HepG2 (cell line): ENCODE data around the gene KRTCAP2. TPM values are rescaled to one million over a fixed set of nuclear protein-coding genes. Genes with fewer than 3 reads are reported as not detected.

ENCODE experiments used
- ATRX ChIP-seq: sonication (generic); formaldehyde crosslinking; IDR thresholded peaks from 2 replicates; pipeline ENCODE4 v1.4.0; 2020; ENCODE audit warnings: missing genetic modification reagents, borderline replicate concordance
- BHLHE40 ChIP-seq: IDR thresholded peaks from 2 replicates; pipeline ENCODE4 v1.6.1; 2011; ENCODE audit warnings: low read length, improper control_type of control experiment
- DNMT1 ChIP-seq: sonication (generic); formaldehyde crosslinking; IDR thresholded peaks from 2 replicates; pipeline ENCODE4 v1.5.1; 2020; ENCODE audit warnings: mild to moderate bottlenecking, missing genetic modification reagents
- EHMT2 ChIP-seq: fragments of 200-600 bp; sonication (generic); IDR thresholded peaks from 2 replicates; pipeline ENCODE4 v1.7.0; 2017; ENCODE audit warnings: antibody characterized with exemption, low read depth, low read length, borderline replicate concordance
- GABPB1 ChIP-seq: IDR thresholded peaks from 2 replicates; pipeline ENCODE4 v1.6.1; 2016; ENCODE audit warnings: mild to moderate bottlenecking, missing genetic modification reagents, moderate library complexity, missing compliant biosample characterization
- JUNB ChIP-seq: sonication (generic); formaldehyde crosslinking; IDR thresholded peaks from 2 replicates; pipeline ENCODE4 v1.8.0; 2022; ENCODE audit warnings: missing genetic modification reagents, mild to moderate bottlenecking, borderline replicate concordance
- KAT2B ChIP-seq: fragments of 150-350 bp; IDR thresholded peaks from 2 replicates; pipeline ENCODE4 v1.6.1; 2014; ENCODE audit warnings: low read depth, low read length, borderline replicate concordance
- MLLT10 ChIP-seq: sonication (generic); formaldehyde crosslinking; IDR thresholded peaks from 2 replicates; pipeline ENCODE4 v1.4.0; 2020; ENCODE audit warnings: missing genetic modification reagents
- NCOA1 ChIP-seq: sonication (generic); formaldehyde crosslinking; IDR thresholded peaks from 2 replicates; pipeline ENCODE4 v1.9.0; 2021; ENCODE audit warnings: missing genetic modification reagents
- NR2F6 ChIP-seq, 2 experiments: IDR thresholded peaks; 2 replicates each; pipeline ENCODE4 v1.6.1; 2016; ENCODE audit warnings: antibody characterized with exemption in 1 of 2, mild to moderate bottlenecking in 1 of 2
- RBM22 ChIP-seq: fragments of 200-400 bp; formaldehyde crosslinking; optimal IDR thresholded peaks from 2 replicates; pipeline ENCODE3; 2017; ENCODE audit warnings: mild to moderate bottlenecking, low read length, moderate library complexity
- RNF2 ChIP-seq: fragments of 450-650 bp; conservative IDR thresholded peaks from 2 replicates; pipeline ENCODE4 v1.6.1; 2016; ENCODE audit warnings: low read depth
- SMAD1 ChIP-seq: sonication (generic); formaldehyde crosslinking; IDR thresholded peaks from 2 replicates; pipeline ENCODE4 v1.4.0; 2020; ENCODE audit warnings: missing genetic modification reagents, low read depth, mild to moderate bottlenecking, borderline replicate concordance
- SNRNP70 ChIP-seq: fragments of 200-400 bp; formaldehyde crosslinking; IDR thresholded peaks from 2 replicates; pipeline ENCODE4 v1.6.1; 2017; ENCODE audit warnings: mild to moderate bottlenecking, low read depth, low read length, moderate library complexity
- SRF ChIP-seq: IDR thresholded peaks from 2 replicates; pipeline ENCODE4 v1.6.1; 2011; ENCODE audit warnings: mild to moderate bottlenecking, low read depth, low read length, moderate library complexity
- TEAD2 ChIP-seq: sonication (generic); formaldehyde crosslinking; IDR thresholded peaks from 2 replicates; pipeline ENCODE4 v1.9.0; 2021; ENCODE audit warnings: missing genetic modification reagents
- XBP1 ChIP-seq: sonication (generic); formaldehyde crosslinking; IDR thresholded peaks from 2 replicates; pipeline ENCODE4 v1.5.0; 2020; ENCODE audit warnings: missing genetic modification reagents
- ZKSCAN8 ChIP-seq: IDR thresholded peaks from 2 replicates; pipeline ENCODE4 v1.6.1; 2016; ENCODE audit warnings: borderline replicate concordance, missing genetic modification reagents, missing compliant biosample characterization
- ZNF749 ChIP-seq: sonication (generic); formaldehyde crosslinking; IDR thresholded peaks from 2 replicates; pipeline ENCODE4 v1.8.0; 2022; ENCODE audit warnings: mild to moderate bottlenecking, missing genetic modification reagents, moderate library complexity, borderline replicate concordance
- ZNF788 ChIP-seq: sonication (generic); formaldehyde crosslinking; IDR thresholded peaks from 2 replicates; pipeline ENCODE4 v1.5.0; 2020; ENCODE audit warnings: mild to moderate bottlenecking, missing genetic modification reagents, borderline replicate concordance
- ZSCAN25 ChIP-seq: sonication (generic); formaldehyde crosslinking; IDR thresholded peaks from 2 replicates; pipeline ENCODE4 v1.8.0; 2022; ENCODE audit warnings: mild to moderate bottlenecking, missing genetic modification reagents
- polyA plus RNA-seq, 8 experiments: library from polyadenylated mRNA; depleted of rRNA in 3 of 8; stranded (reverse) in 7 of 8; unstranded in 1 of 8; fragments of >200 nt; fragmentation: Illumina TruSeq in 4 of 8; extraction: Trizol in 4 of 8; gene quantifications; 2 replicates each; pipeline versions ENCODE4 v1.2.1 to v1.2.3, GENCODE V29; 2011 to 2016; ENCODE audit warnings: low read depth in 4 of 8, missing spikeins in 1 of 8, mixed read lengths in 1 of 8; ENCODE audit not compliant: insufficient read depth in 1 of 8
- total RNA-seq, 5 experiments: library from RNA; depleted of rRNA; stranded (reverse); fragments of >200 nt; fragmentation: Illumina TruSeq; extraction: Trizol; gene quantifications; 2 replicates each; pipeline ENCODE4 v1.2.3, GENCODE V29; 2016; ENCODE audit warnings: low read depth in 1 of 5
- TF ChIP-seq, protein P1 (sequence below): IDR thresholded peaks from 2 replicates; pipeline ENCODE4 v1.6.1; 2016; ENCODE audit warnings: low read depth, control low read depth
- TF ChIP-seq, protein P2 (sequence below): sonication (generic); formaldehyde crosslinking; IDR thresholded peaks from 2 replicates; pipeline ENCODE4 v1.4.0; 2020; ENCODE audit warnings: missing genetic modification reagents; ENCODE audit errors: not compliant biosample characterization
- TF ChIP-seq, protein P3 (sequence below): sonication (generic); formaldehyde crosslinking; IDR thresholded peaks from 2 replicates; pipeline ENCODE4 v1.9.0; 2021; ENCODE audit warnings: missing genetic modification reagents, borderline replicate concordance
- TF ChIP-seq, protein P4 (sequence below): IDR thresholded peaks from 2 replicates; pipeline ENCODE4 v1.6.1; 2012; ENCODE audit warnings: inconsistent platforms

KRTCAP2 gene
- total and polyA plus RNA-seq, 2 of the 13 experiments (the other 11 are each of a cell fraction or from before 2014, with no cell fraction given), result 77.3 to 79.4 TPM

DNA sequence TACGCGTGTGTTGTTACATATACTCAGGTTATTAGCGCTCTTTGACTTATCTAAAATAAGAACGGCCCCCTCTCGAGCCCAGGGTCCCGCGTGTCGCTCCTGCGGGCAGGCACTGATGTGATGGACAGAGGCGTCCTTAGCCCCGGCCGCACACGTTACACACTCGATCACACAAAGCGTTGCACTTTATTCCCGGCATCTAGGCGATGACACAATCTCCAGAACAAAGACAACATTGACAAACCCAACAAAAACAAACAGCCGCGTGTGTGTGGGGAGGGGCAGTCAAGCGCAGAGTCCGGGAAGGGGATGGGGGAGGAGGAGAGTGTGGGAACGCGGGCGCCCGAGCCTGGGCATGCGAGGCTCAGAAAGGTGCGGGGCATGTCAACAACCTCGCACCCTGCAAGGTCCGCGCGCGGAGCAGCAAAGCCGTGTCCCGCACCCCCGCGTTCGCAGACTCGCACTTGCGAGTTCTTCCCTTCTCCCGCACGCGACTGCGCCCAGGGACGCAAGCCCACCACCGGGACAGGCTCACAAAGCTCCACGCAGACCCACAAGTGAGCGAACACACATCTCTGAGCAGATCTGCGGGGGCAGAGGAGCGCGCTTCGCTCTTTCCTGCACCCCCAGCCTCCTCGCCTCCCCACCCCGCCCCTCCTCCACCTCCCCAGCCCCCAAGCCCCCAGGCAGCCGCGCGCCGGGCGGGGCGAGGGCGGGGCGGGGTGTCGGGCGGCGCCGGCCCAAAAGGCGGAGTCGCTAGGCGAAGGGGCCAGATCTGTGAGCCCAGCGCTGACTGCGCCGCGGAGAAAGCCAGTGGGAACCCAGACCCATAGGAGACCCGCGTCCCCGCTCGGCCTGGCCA is 45.8 kb downstream of the KRTCAP2 start, which contains the start of gene EFNA1 (continued):
- TF ChIP-seq SRF (0 out of 2 replicates have a peak, but pooled peaks have one; percentile 11), RNF2 (0 out of 2 replicates have a peak, but pooled peaks have one; percentile 67), ZNF788 (CRISPR knock-in tag) (peak; percentile 78; the same call in 1 of the 2 replicates), ATRX (CRISPR knock-in tag) (no peak), NR2F6 (IDR thresholded peaks at IDR 0.05) (peak; percentile 87), NR2F6 (CRISPR knock-in tag; IDR thresholded peaks at IDR 0.05) (peak; percentile 93), NCOA1 (CRISPR knock-in tag) (no peak), DNMT1 (CRISPR knock-in tag) (no peak), SNRNP70 (no peak), XBP1 (no peak), EHMT2 (no peak), SMAD1 (no peak), TEAD2 (no peak), RBM22 (peak; percentile 9), JUNB (CRISPR knock-in tag) (peak; percentile 95), ZNF749 (CRISPR knock-in tag) (peak; percentile 69; the same call in 1 of the 2 replicates), KAT2B (no peak), ZKSCAN8 (CRISPR knock-in tag) (no peak), MLLT10 (CRISPR knock-in tag) (no peak), GABPB1 (peak; percentile 72), ZSCAN25 (peak; percentile 39; the same call in 1 of the 2 replicates), BHLHE40 (peak; percentile 83)
- TF ChIP-seq, protein P1, sequence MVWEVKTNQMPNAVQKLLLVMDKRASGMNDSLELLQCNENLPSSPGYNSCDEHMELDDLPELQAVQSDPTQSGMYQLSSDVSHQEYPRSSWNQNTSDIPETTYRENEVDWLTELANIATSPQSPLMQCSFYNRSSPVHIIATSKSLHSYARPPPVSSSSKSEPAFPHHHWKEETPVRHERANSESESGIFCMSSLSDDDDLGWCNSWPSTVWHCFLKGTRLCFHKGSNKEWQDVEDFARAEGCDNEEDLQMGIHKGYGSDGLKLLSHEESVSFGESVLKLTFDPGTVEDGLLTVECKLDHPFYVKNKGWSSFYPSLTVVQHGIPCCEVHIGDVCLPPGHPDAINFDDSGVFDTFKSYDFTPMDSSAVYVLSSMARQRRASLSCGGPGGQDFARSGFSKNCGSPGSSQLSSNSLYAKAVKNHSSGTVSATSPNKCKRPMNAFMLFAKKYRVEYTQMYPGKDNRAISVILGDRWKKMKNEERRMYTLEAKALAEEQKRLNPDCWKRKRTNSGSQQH (CRISPR knock-in tag), result peak; percentile 94; the same call in 1 of the 2 replicates
- TF ChIP-seq, protein P2, sequence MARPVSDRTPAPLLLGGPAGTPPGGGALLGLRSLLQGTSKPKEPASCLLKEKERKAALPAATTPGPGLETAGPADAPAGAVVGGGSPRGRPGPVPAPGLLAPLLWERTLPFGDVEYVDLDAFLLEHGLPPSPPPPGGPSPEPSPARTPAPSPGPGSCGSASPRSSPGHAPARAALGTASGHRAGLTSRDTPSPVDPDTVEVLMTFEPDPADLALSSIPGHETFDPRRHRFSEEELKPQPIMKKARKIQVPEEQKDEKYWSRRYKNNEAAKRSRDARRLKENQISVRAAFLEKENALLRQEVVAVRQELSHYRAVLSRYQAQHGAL (CRISPR knock-in tag), result no peak
- TF ChIP-seq, protein P3, sequence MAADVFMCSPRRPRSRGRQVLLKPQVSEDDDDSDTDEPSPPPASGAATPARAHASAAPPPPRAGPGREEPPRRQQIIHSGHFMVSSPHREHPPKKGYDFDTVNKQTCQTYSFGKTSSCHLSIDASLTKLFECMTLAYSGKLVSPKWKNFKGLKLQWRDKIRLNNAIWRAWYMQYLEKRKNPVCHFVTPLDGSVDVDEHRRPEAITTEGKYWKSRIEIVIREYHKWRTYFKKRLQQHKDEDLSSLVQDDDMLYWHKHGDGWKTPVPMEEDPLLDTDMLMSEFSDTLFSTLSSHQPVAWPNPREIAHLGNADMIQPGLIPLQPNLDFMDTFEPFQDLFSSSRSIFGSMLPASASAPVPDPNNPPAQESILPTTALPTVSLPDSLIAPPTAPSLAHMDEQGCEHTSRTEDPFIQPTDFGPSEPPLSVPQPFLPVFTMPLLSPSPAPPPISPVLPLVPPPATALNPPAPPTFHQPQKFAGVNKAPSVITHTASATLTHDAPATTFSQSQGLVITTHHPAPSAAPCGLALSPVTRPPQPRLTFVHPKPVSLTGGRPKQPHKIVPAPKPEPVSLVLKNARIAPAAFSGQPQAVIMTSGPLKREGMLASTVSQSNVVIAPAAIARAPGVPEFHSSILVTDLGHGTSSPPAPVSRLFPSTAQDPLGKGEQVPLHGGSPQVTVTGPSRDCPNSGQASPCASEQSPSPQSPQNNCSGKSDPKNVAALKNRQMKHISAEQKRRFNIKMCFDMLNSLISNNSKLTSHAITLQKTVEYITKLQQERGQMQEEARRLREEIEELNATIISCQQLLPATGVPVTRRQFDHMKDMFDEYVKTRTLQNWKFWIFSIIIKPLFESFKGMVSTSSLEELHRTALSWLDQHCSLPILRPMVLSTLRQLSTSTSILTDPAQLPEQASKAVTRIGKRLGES (CRISPR knock-in tag), result no peak; the same call in 1 of the 2 replicates
- TF ChIP-seq, protein P4, sequence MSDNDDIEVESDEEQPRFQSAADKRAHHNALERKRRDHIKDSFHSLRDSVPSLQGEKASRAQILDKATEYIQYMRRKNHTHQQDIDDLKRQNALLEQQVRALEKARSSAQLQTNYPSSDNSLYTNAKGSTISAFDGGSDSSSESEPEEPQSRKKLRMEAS, result no peak
